ENCODE results near the gene TNFRSF4.
"Not testable (repeated sequence)": the region's sequence is repeated elsewhere in the genome, so short reads cannot be mapped to it uniquely, and the experiment has no call there.

Gene TNFRSF4

GRCh38 chr1:1179346-1179982, 34.5 kb downstream of the TNFRSF4 start:
- Histone ChIP-seq H3K27me3 (ENCODE audit: control insufficient read depth, insufficient read depth, low read length) (peaks cover 28% of the 10 kb centered on the region), H3K9ac (ENCODE audit: low read depth, low read length) (no peak overlapping the region)

GRCh38 chr1:1178794-1179331, 35.1 kb downstream of the TNFRSF4 start:
- Histone ChIP-seq H3K4me1 (ENCODE audit: control insufficient read depth, insufficient read depth, low read length) (no peaks in the 10 kb centered on the region), H3K4me2 (ENCODE audit: low read length) (no peak overlapping the region), H3K36me3 (ENCODE audit: insufficient read depth, low read length) (no peaks in the 10 kb centered on the region), H3K27me3 (ENCODE audit: control insufficient read depth, insufficient read depth, low read length) (peaks cover 34% of the 10 kb centered on the region), H3K9me3 (replicated peaks; ENCODE audit: low read length) (no peaks in the 10 kb centered on the region), H3K9ac (ENCODE audit: low read depth, low read length) (no peak overlapping the region), H3K4me3 (ENCODE audit: low read length) (no peak overlapping the region)

More at GRCh38 chr1:1179346-1179982, 34.5 kb downstream of the TNFRSF4 start:
- no peak overlapping the region for H3K4me3 ChIP-seq (ENCODE audit: low read length)
- no peaks in the 10 kb centered on the region for H3K9me3 ChIP-seq (replicated peaks; ENCODE audit: low read length)
- H3K36me3 ChIP-seq (ENCODE audit: insufficient read depth, low read length): no peaks in the 10 kb centered on the region
- H3K4me2 ChIP-seq (ENCODE audit: low read length): no peak overlapping the region
- H3K4me1 ChIP-seq (ENCODE audit: control insufficient read depth, insufficient read depth, low read length): no peaks in the 10 kb centered on the region

- no peak overlapping the region for H3K9ac ChIP-seq (ENCODE audit: low read depth, low read length)
- H3K27me3 ChIP-seq (ENCODE audit: control insufficient read depth, insufficient read depth, low read length): peaks cover 45% of the 10 kb centered on the region
- no peak overlapping the region for H3K4me2 ChIP-seq (ENCODE audit: low read length)
Observed at GRCh38 chr1:1177452-1178206, 36.3 kb downstream of the TNFRSF4 start.

GRCh38 chr1:1176931-1177330, 37.0 kb downstream of the TNFRSF4 start:
- Histone ChIP-seq H3K36me3 (ENCODE audit: insufficient read depth, low read length) (no peaks in the 10 kb centered on the region), H3K9ac (ENCODE audit: low read depth, low read length) (no peak overlapping the region), H3K4me3 (ENCODE audit: low read length) (no peak overlapping the region), H3K4me1 (ENCODE audit: control insufficient read depth, insufficient read depth, low read length) (no peaks in the 10 kb centered on the region), H3K27me3 (ENCODE audit: control insufficient read depth, insufficient read depth, low read length) (peaks cover 50% of the 10 kb centered on the region), H3K9me3 (replicated peaks; ENCODE audit: low read length) (no peaks in the 10 kb centered on the region), H3K4me2 (ENCODE audit: low read length) (no peak overlapping the region)

More at GRCh38 chr1:1177452-1178206, 36.3 kb downstream of the TNFRSF4 start:
- Histone ChIP-seq H3K36me3 (ENCODE audit: insufficient read depth, low read length) (no peaks in the 10 kb centered on the region), H3K4me1 (ENCODE audit: control insufficient read depth, insufficient read depth, low read length) (no peaks in the 10 kb centered on the region), H3K9me3 (replicated peaks; ENCODE audit: low read length) (no peaks in the 10 kb centered on the region), H3K4me3 (ENCODE audit: low read length) (no peak overlapping the region)

DNA sequence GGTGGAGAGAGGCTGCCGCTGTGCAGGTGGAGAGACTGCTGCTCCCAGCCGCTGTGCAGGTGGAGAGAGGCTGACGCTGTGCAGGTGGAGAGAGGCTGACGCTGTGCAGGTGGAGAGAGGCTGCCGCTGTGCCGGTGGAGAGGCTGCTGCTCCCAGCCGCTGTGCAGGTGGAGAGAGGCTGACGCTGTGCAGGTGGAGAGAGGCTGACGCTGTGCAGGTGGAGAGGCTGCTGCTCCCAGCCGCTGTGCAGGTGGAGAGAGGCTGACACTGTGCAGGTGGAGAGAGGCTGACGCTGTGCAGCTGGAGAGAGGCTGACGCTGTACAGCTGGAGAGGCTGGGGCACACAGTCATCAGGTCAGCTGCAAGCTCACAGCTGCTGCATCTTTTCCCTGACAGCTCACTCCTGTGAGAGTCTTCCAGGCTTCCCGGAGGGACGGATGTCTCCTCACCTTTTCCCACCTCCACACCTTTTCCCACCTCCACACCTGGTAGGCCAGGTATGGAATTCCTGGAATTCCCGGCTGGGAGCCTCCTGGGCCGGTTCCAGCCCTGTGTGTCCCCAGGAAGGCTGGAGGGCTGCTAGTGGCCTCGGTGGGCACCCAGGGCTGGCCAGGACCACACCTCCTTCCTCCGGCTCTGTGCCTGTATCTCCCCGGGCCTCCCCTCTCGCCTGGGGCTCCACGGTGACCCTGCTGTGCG, 37.7 kb downstream of the TNFRSF4 start:
- peaks cover 52% of the 10 kb centered on the region for H3K27me3 ChIP-seq (ENCODE audit: control insufficient read depth, insufficient read depth, low read length)
- H3K9ac ChIP-seq (ENCODE audit: low read depth, low read length); H3K4me3 ChIP-seq (ENCODE audit: low read length); H3K9me3 ChIP-seq (replicated peaks; ENCODE audit: low read length); H3K36me3 ChIP-seq (ENCODE audit: insufficient read depth, low read length); H3K4me2 ChIP-seq (ENCODE audit: low read length); H3K4me1 ChIP-seq (ENCODE audit: control insufficient read depth, insufficient read depth, low read length): not testable (repeated sequence)

DNA sequence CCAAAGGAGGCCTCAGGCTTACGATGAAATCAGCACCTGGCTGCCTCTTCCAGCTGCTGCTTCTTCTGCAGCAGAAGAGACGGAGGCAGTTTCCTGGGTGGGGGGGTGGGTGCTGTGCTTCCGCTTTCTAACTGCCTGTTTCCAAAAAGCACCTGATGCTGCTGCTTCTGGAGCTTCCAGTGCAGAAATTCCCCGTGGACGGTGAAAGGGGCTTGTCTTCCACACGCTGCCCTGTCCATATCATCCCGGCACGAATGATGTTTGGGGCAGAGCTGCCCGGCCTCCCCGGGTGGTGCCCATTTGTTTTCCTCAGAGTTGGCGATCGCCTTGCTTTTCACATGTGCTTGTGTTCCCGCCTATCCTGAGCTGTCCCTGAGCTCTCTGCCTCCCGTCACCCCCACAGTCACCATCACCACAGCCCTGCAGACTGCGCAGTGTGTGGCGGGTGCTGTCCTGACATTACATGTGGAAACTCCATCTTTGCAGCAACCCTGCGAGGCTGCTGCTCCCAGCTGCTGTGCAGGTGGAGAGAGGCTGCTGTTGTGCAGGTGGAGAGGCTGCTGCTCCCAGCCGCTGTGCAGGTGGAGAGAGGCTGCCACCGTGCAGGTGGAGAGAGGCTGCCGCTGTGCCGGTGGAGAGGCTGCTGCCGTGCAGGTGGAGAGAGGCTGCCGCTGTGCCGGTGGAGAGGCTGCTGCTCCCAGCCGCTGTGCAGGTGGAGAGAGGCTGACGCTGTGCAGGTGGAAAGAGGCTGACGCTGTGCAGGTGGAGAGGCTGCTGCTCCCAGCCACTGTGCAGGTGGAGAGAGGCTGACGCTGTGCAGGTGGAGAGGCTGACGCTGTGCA, 38.5 kb downstream of the TNFRSF4 start:
- no peak overlapping the region for H3K4me3 ChIP-seq (ENCODE audit: low read length)
- H3K27me3 ChIP-seq (ENCODE audit: control insufficient read depth, insufficient read depth, low read length): peaks cover 52% of the 10 kb centered on the region
- H3K9me3 ChIP-seq (replicated peaks; ENCODE audit: low read length): no peaks in the 10 kb centered on the region
- no peaks in the 10 kb centered on the region for H3K4me1 ChIP-seq (ENCODE audit: control insufficient read depth, insufficient read depth, low read length)
- no peak overlapping the region for H3K9ac ChIP-seq (ENCODE audit: low read depth, low read length)
- H3K36me3 ChIP-seq (ENCODE audit: insufficient read depth, low read length): no peaks in the 10 kb centered on the region
- H3K4me2 ChIP-seq (ENCODE audit: low read length): no peak overlapping the region

DNA sequence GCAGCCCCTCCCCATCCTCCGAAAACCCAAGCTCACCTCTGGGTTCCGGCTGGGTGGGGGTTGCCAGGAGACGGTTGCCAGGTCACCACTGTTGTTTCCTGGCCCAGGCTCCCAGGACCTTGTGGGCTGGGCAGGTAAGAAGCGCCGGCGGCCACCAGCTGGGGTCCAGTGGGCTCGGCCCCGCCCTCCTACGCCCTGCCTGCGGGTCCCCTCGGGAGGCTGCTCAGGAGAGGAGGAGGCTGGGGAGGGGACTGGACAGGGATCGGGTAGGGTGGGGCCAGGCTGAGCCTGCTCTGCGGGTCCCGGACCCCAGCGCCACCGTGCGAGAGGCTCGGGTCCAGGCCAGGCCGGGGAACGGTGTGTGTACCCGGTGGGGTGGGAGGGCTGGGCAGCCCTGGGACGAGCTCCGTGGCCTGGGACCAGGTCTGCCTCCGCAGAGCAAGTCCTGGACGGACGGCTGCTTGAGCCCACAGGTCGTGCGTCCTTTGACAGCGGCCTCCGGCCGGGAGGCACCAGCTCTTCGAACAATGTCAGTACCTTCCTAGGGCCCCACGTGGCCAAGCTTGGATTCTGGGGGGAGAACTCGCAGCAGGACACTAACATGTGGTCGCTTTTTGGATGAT, 40.0 kb downstream of the TNFRSF4 start, which contains the start of gene TTLL10:
Gene TTLL10, plus strand, starts transcription at position 88 of the 623 bp plus-strand sequence. CDS start 5,336 bp downstream, outside the sequence.
- no peak within 1 kb of the TSS for H3K4me3 ChIP-seq (ENCODE audit: low read length)
- no peaks in the 10 kb centered on the region for H3K36me3 ChIP-seq (ENCODE audit: insufficient read depth, low read length)
- H3K4me1 ChIP-seq (ENCODE audit: control insufficient read depth, insufficient read depth, low read length): no peaks in the 10 kb centered on the region
- H3K9ac ChIP-seq (ENCODE audit: low read depth, low read length): no peak within 1 kb of the TSS
- peaks cover 60% of the 10 kb centered on the region for H3K27me3 ChIP-seq (ENCODE audit: control insufficient read depth, insufficient read depth, low read length)
- no peak within 1 kb of the TSS for H3K4me2 ChIP-seq (ENCODE audit: low read length)
- no peaks in the 10 kb centered on the region for H3K9me3 ChIP-seq (replicated peaks; ENCODE audit: low read length)

DNA sequence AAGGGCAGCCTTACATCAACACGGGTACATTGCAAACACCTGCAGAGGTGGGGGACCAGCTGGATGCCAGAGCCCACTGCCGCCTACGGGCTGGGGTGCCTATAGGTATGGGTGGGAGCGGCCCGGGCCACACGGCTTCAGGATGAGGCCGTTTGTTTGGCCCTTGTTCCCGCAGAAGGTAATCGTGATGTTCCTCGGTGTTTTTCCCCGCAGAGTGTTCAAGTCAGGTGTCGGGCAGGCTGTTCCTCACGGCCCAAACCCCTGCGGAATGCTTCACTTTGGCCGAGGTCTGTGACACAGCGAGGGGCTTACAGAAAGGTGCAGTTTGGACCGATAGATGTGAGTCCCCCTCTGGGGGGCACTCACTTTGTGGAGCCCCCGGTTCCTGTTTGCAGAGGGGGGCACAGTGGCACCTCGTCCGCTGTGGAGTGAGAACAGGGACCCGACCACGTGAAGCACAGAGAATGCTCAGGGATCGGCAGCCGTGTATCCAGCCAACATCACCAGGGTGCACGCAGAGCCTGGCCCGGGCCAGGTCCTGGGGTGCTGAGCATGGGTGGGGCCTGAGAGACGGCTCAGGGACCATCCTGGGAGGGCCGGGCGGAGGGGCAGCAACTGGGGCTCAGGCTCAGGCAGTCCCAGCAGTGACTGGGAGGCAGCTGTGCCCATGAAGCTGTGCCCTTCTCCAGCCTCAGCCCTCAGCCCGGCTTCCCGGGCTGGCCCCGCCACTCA, 40.7 kb downstream of the TNFRSF4 start:
- Histone ChIP-seq H3K9me3 (replicated peaks; ENCODE audit: low read length) (no peaks in the 10 kb centered on the region), H3K4me2 (ENCODE audit: low read length) (no peak overlapping the region), H3K4me1 (ENCODE audit: control insufficient read depth, insufficient read depth, low read length) (no peaks in the 10 kb centered on the region), H3K9ac (ENCODE audit: low read depth, low read length) (no peak overlapping the region), H3K36me3 (ENCODE audit: insufficient read depth, low read length) (no peaks in the 10 kb centered on the region), H3K27me3 (ENCODE audit: control insufficient read depth, insufficient read depth, low read length) (peaks cover 63% of the 10 kb centered on the region), H3K4me3 (ENCODE audit: low read length) (no peak overlapping the region)

GRCh38 chr1:1171546-1172340, 42.2 kb downstream of the TNFRSF4 start:
- Histone ChIP-seq H3K4me2 (ENCODE audit: low read length) (no peak overlapping the region), H3K9ac (ENCODE audit: low read depth, low read length) (no peak overlapping the region), H3K9me3 (replicated peaks; ENCODE audit: low read length) (no peaks in the 10 kb centered on the region), H3K4me3 (ENCODE audit: low read length) (no peak overlapping the region), H3K4me1 (ENCODE audit: control insufficient read depth, insufficient read depth, low read length) (no peaks in the 10 kb centered on the region), H3K36me3 (ENCODE audit: insufficient read depth, low read length) (no peaks in the 10 kb centered on the region), H3K27me3 (ENCODE audit: control insufficient read depth, insufficient read depth, low read length) (peaks cover 52% of the 10 kb centered on the region)
